HuH-7.5 (cell line): Measurements from ENCODE around the gene GABBR2.

Experiments used
- DNase-seq: peaks from one replicate; pipeline ENCODE4 v3.0.0; 2011; ENCODE audit warnings: low spot score

GABBR2 gene

GRCh38 chr9:98438666-98439065 is 270.1 kb downstream of the GABBR2 start:
- DNase-seq: no peak

- no peak for DNase-seq
Observed at GRCh38 chr9:98437458-98438034, 271.2 kb downstream of the GABBR2 start.

- no peak for DNase-seq
Observed at GRCh38 chr9:98432960-98433359, 275.8 kb downstream of the GABBR2 start.

- DNase-seq: no peak
Observed at GRCh38 chr9:98432134-98432533, 276.6 kb downstream of the GABBR2 start.

GRCh38 chr9:98430535-98431292 is 278.0 kb downstream of the GABBR2 start:
- no peak for DNase-seq

GRCh38 chr9:98429613-98430012 is 279.1 kb downstream of the GABBR2 start:
- no peak for DNase-seq

- no peak for DNase-seq
Observed at GRCh38 chr9:98428454-98428853, 280.3 kb downstream of the GABBR2 start.

GRCh38 chr9:98427491-98427890 is 281.2 kb downstream of the GABBR2 start:
- no peak for DNase-seq

GRCh38 chr9:98425079-98425478 is 283.7 kb downstream of the GABBR2 start:
- no peak for DNase-seq

GRCh38 chr9:98419260-98419603 is 289.5 kb downstream of the GABBR2 start:
- no peak for DNase-seq

GRCh38 chr9:98418578-98419259 is 290.0 kb downstream of the GABBR2 start:
- DNase-seq: no peak

- no peak for DNase-seq
Observed at GRCh38 chr9:98416294-98417248, 292.2 kb downstream of the GABBR2 start.

GRCh38 chr9:98415782-98416181 is 293.0 kb downstream of the GABBR2 start:
- DNase-seq: no peak

- no peak for DNase-seq
Observed at GRCh38 chr9:98413084-98413483, 295.7 kb downstream of the GABBR2 start.

- no peak for DNase-seq
Observed at GRCh38 chr9:98412101-98412842, 296.5 kb downstream of the GABBR2 start.

GRCh38 chr9:98410185-98410697 is 298.5 kb downstream of the GABBR2 start:
- no peak for DNase-seq

GRCh38 chr9:98409719-98410118 is 299.0 kb downstream of the GABBR2 start:
- DNase-seq: no peak

- DNase-seq: no peak
Observed at GRCh38 chr9:98406469-98406868, 302.3 kb downstream of the GABBR2 start.

- DNase-seq: no peak
Observed at GRCh38 chr9:98404237-98404636, 304.5 kb downstream of the GABBR2 start.

- no peak for DNase-seq
Observed at GRCh38 chr9:98403715-98404114, 305.0 kb downstream of the GABBR2 start.
